VCaP (cell line): ENCODE measurements around the gene CD36.

ENCODE experiments used
- H3K27ac ChIP-seq: fragments of 450-650 bp; 2 replicates; pipeline ENCODE4 v1.5.1; 2017
- CTCF ChIP-seq: fragments of 450-650 bp; conservative IDR thresholded peaks from 2 replicates; pipeline ENCODE4 v1.5.1; 2017; ENCODE audit warnings: mild to moderate bottlenecking, moderate library complexity

CD36 gene

GRCh38 chr7:80643336-80643915 is 5.0 kb downstream of the CD36 start:
- no peak for TF ChIP-seq CTCF

GRCh38 chr7:80644054-80644453 is 5.6 kb downstream of the CD36 start:
- no peak overlapping the region for H3K27ac ChIP-seq
- no peak for TF ChIP-seq CTCF

More at GRCh38 chr7:80643336-80643915, 5.0 kb downstream of the CD36 start:
- no peak overlapping the region for H3K27ac ChIP-seq

- TF ChIP-seq CTCF = no peak
- no peak overlapping the region for H3K27ac ChIP-seq
Observed at GRCh38 chr7:80646083-80646865, 7.8 kb downstream of the CD36 start.

DNA sequence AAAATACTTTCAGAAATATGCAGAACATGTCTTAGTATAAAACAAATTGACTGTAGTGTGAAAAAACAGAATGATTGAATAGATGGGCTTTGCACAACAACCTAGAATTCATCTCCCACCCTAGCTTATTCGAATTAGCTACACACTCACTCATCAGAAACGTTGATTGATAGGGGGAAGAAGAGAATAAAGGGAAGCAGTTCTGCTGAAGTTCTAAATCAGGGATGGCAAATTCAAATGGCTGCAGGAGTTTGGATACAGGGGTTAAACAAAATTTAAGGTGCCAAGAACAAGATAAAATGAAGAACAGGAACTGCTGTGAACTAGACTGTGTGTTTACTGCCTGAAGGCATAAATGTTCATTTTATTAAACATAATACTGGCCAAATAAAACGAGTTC is 9.0 kb downstream of the CD36 start:
- TF ChIP-seq CTCF = no peak
- no peak overlapping the region for H3K27ac ChIP-seq

- no peak for TF ChIP-seq CTCF
- H3K27ac ChIP-seq = no peak overlapping the region
Observed at GRCh38 chr7:80648031-80648600, 9.7 kb downstream of the CD36 start.

- no peak for TF ChIP-seq CTCF
Observed at GRCh38 chr7:80649011-80649410, 10.6 kb downstream of the CD36 start.

GRCh38 chr7:80650030-80650429 is 11.6 kb downstream of the CD36 start:
- no peak overlapping the region for H3K27ac ChIP-seq
- no peak for TF ChIP-seq CTCF

More at GRCh38 chr7:80649011-80649410, 10.6 kb downstream of the CD36 start:
- H3K27ac ChIP-seq = no peak overlapping the region
